NCI-H1105 (cell line): ENCODE measurements around the gene SPG7.

Experiments
- DNase-seq: peaks from one replicate; lab custom pipeline; 2025; lab: John Stamatoyannopoulos, UW

Gene SPG7

GRCh38 chr16:89517128-89517527, 8.9 kb downstream of the SPG7 start:
- no peak for DNase-seq

GRCh38 chr16:89519881-89520280, 11.7 kb downstream of the SPG7 start:
- DNase-seq = no peak

DNA sequence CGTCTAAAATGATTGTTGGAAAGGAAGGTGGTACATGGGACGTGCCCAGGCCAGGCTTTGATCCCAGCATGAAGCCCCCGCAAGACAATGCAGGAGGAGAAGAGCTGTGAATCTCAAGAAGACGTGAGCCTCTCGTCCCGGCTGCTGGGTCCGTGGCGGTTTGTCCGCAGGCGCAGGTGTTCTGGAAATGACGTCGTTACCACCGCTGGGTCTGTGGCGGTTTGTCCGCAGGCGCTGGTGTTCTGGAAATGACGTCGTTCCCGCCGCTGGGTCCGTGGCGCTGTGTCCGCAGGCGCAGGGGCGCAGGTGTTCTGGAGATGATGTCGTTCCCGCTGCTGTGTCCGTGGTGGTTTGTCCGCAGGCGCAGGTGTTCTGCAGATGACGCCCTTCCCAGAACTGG, 14.1 kb downstream of the SPG7 start:
- DNase-seq = no peak

DNA sequence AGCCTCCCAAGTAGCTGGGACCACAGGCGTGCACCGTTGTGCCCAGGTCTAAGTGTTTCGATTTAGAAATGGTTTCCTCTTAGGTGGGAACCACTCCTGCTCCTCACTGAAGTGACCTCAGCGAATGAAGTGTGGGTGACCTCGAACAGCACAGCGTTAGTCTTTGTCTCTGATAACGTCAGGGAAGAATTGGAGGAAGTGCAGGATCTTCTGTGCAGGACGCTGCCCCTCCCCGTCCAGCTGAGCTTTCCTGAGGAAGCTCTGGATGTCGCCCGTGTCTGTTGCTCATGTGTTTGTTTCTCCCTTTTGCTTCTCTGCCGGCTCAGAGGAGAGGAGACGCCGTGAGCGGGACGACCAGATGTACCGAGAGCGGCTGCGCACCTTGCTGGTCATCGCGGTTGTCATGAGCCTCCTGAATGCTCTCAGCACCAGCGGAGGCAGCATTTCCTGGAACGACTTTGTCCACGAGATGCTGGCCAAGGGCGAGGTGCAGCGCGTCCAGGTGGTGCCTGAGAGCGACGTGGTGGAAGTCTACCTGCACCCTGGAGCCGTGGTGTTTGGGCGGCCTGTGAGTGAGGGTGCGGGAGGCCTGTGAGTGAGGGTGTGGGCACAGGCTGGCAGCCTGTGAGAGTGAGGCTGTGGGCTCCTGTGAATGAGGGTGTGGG, 15.6 kb downstream of the SPG7 start:
- DNase-seq = no peak

DNA sequence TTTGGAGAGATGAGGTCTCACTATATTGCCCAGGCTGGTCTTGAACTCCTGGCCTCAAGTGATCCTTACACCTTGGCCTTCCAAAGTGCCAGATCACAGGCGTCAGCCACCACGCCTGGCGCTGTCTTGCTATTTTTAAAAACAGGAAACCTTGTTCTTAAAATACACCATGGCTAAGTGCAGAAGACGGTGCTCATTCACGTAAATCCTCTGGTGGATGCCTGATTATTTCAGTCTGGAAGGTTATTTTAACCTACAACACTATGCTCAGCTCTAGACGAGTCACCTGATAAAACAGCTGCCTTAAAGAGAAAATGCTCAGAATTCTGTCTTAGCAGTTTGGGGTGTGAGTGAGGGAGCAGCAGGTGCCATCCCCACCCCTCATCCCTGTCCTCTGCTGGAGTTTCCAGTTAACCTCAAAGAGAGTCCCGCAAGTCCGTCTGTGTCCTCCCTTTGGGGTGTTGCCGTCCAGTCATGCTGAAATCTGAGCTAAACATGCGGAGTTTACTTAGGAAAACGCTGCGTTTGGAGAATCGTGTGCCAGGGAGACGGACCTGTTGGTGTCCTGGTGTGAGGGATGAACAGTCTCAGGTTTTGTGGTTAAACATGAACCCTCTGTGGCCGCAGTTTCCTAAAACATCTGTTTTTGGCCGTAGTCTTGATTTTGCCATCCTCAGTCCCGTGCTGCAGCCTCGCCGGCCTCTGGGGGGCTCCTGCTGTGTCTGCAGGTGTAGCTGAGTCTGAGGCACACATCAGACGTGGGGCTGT, 17.1 kb downstream of the SPG7 start:
- no peak for DNase-seq

GRCh38 chr16:89529097-89529496, 20.9 kb downstream of the SPG7 start:
- DNase-seq = no peak

DNA sequence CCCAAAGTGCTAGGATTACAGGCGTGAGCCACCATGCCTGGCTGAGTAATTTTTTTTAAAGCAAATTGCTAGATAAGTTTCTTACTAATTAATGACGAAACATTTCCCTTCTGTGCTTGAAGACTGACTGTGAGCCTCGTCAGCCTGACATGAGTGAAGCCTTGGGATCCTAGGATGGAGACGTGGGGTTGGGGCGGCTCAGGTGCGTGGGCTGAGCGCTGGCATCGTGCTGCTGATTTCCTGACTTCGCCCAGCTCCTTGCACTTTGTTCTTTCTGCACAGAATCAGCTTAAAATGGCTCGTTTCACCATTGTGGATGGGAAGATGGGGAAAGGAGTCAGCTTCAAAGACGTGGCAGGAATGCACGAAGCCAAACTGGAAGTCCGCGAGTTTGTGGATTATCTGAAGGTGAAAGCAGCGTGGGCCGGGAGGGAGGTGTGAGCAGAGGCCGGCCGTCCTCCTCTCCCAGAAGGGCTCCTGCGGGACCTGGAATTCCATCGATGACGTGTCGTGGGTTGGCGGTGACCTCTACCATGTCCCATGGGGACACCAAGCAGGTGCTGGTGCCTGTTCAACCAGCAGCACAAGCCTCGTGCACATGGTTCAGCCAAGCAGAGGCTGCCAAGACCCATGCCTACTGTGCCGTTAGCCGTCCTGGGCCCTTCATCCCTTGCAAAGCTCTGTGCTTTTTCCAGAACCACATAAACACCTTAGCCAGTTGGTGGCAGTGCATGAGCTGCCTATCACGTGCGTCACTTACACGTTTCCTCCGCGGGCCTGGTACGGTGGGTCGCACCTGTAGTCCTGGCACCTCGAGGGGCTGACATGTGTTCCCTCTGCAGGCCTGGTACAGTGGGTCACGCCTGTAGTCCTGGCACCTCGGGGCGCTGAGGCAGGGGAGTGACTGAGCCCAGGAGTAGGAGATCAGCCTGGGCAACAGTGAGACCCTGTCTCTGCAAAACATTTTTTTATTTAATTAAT, 22.5 kb downstream of the SPG7 start:
- DNase-seq = no peak

- no peak for DNase-seq
Measured at GRCh38 chr16:89531821-89532526, 23.8 kb downstream of the SPG7 start.

GRCh38 chr16:89534252-89534756, 26.1 kb downstream of the SPG7 start:
- DNase-seq = no peak

GRCh38 chr16:89536371-89536770, 28.2 kb downstream of the SPG7 start:
- no peak for DNase-seq

- DNase-seq = no peak
Measured at GRCh38 chr16:89536886-89537548, 28.8 kb downstream of the SPG7 start.

GRCh38 chr16:89537549-89537925, 29.3 kb downstream of the SPG7 start:
- DNase-seq = no peak

DNA sequence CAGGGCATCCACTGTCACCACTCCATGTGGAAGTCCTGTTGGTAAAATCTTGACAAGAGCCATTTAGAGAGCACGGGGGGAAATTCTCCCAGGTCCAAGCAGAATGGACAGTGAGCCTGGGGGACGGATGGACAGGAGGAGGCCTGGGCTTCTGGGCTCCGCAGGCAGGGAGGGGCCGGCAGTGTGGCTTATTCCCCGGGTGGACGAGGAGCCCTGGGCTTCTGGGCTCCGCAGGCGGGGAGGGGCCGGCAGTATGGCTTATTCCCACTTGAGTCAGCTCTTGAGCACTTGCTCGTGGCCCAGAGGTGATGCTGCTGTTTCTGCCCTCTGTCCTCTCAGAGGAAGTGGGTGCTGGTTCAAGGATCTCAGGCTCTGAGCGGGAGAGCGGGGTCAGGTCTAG, 30.1 kb downstream of the SPG7 start:
- no peak for DNase-seq

GRCh38 chr16:89540557-89540956, 32.4 kb downstream of the SPG7 start:
- DNase-seq = no peak

DNA sequence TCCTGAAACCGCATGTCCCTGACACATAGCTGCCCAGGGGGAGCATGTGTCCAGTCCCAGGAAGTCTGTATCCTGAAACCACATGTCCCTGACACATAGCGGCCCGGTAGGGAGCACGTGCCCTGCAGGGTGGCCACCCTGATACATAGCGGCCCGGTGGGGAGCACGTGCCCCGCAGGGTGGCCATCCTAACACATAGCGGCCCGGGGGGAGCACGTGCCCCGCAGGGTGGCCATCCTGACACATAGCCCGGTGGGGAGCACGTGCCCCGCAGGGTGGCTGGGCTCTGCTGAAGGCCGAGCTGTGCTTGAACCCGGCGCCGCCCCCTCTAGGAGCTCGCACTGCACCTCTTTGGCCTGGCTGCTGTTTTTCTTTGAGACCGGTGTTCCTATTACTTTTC, 33.6 kb downstream of the SPG7 start:
- no peak for DNase-seq

GRCh38 chr16:89544113-89544512, 35.9 kb downstream of the SPG7 start:
- no peak for DNase-seq

- DNase-seq = no peak
Measured at GRCh38 chr16:89544713-89545043, 36.5 kb downstream of the SPG7 start.

- DNase-seq = no peak
Measured at GRCh38 chr16:89545044-89545830, 37.0 kb downstream of the SPG7 start.

DNA sequence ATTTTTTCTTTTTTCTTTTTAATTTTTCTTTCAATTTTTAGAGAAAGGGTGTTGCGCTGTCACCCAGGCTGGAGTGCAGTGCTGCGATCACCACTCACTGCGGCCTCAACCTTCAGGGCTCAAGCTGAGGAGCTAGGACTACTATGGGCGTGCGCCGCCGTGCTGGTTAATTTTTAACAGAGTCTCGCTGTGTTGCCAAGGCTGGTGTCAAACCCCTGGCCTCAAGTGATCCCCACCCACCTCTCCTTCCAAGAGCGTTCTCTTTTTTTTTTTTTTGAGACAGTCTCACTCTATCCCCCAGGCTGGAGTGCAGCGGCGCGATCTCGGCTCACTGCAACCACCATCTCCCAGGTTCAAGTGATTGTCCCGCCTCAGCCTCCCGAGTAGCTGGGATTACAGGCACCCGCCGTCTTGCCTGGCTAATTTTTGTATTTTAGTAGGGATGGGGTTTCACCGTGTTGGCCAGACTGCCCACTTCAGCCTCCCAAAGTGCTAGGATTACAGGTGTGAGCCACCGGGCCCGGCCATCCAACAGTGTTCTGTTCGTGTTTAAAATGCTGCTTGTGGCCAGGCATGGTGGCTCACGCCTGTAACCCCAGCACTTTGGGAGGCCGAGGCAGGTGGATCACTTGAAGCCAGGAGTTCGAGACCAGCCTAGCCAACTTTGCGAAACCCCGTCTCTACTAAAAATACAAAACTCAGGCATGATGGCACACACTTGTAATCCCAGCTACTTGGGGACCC, 37.8 kb downstream of the SPG7 start:
- no peak for DNase-seq

DNA sequence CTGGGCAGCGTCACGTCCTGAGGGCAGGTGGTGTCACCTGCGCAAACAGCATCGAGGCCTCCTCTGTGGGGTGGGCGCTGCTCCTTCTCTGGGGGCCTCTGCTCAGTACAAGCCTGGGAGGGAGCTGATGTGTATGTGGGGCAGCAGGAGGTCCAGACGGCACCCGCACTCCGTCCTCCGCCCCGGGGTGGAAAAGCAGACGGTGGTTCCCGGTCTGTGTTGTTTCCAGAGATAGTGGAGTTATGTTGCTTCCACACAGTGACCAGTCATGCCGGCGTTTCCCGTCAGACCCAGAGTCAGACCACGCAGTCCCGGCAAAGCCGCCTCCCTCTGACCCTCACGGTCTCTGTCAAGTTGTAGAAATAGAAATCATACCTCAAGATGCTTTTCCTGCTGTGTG, 38.6 kb downstream of the SPG7 start:
- no peak for DNase-seq
